Left ventricle myocardium inferior (tissue), 1 donor: ENCODE data around the gene JUND. TPM values are rescaled to one million over a fixed set of nuclear protein-coding genes. Genes with fewer than 3 reads are reported as not detected.
A peak's percentile ranks its signal among the peaks of the same experiment; 100 is the strongest.

ENCODE experiments used
- DNase-seq: peaks from one replicate; pipeline ENCODE4 v3.0.0-alpha.2; 2020
- H3K27ac ChIP-seq: fragments of 200-600 bp; replicated peaks from 2 replicates; pipeline ENCODE4 v1.8.0; 2021
- H3K27me3 ChIP-seq: fragments of 200-600 bp; 2 replicates; pipeline ENCODE4 v1.8.0; 2021; ENCODE audit warnings: low read depth
- H3K36me3 ChIP-seq: fragments of 200-600 bp; 2 replicates; pipeline ENCODE4 v1.8.0; 2021
- H3K4me1 ChIP-seq: fragments of 200-600 bp; 2 replicates; pipeline ENCODE4 v1.8.0; 2021
- H3K4me3 ChIP-seq: fragments of 200-600 bp; 2 replicates; pipeline ENCODE4 v1.8.0; 2021; ENCODE audit warnings: mild to moderate bottlenecking, moderate library complexity
- H3K9me3 ChIP-seq: fragments of 200-600 bp; replicated peaks from 2 replicates; pipeline ENCODE4 v1.8.0; 2021
- intact Hi-C: fragments of 100-400 bp; cut with micrococcal nuclease; formaldehyde crosslinking; loops from one replicate; pipeline ENCODE4 v1.11.0; 2022
- total RNA-seq: library from RNA; stranded (reverse); fragmentation: NEBNext Ultra II Directional; extraction: Animal tissue kit (Norgen Biotek cat#: 25700); gene quantifications from one replicate; pipeline ENCODE4 v1.2.1, GENCODE V29; 2021
- TF ChIP-seq, protein P1 (sequence below): fragments of 200-600 bp; IDR thresholded peaks from 2 replicates; pipeline ENCODE4 v1.8.0; 2021; ENCODE audit warnings: antibody characterized with exemption, mild to moderate bottlenecking, borderline replicate concordance
- donor health status: DM: no; HTN: yes; CAD: no; lungs with severe emphysema.

Gene JUND
- total RNA-seq, 1 donor from 2014 or later, result 107 TPM

- TF ChIP-seq, protein P1, sequence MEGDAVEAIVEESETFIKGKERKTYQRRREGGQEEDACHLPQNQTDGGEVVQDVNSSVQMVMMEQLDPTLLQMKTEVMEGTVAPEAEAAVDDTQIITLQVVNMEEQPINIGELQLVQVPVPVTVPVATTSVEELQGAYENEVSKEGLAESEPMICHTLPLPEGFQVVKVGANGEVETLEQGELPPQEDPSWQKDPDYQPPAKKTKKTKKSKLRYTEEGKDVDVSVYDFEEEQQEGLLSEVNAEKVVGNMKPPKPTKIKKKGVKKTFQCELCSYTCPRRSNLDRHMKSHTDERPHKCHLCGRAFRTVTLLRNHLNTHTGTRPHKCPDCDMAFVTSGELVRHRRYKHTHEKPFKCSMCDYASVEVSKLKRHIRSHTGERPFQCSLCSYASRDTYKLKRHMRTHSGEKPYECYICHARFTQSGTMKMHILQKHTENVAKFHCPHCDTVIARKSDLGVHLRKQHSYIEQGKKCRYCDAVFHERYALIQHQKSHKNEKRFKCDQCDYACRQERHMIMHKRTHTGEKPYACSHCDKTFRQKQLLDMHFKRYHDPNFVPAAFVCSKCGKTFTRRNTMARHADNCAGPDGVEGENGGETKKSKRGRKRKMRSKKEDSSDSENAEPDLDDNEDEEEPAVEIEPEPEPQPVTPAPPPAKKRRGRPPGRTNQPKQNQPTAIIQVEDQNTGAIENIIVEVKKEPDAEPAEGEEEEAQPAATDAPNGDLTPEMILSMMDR, result no peak
- intact Hi-C loops, result no loop called here
- no peaks in the 10 kb centered on the region for H3K27me3 ChIP-seq
- no peaks in the 10 kb centered on the region for H3K9me3 ChIP-seq
- no peak for DNase-seq
- H3K36me3 ChIP-seq, result no peaks in the 10 kb centered on the region
- H3K4me3 ChIP-seq, result no peak overlapping the region
- H3K4me1 ChIP-seq, result peaks cover 43% of the 10 kb centered on the region
- peak overlapping the region; percentile 51 for H3K27ac ChIP-seq
Observed at GRCh38 chr19:18286973-18287635, 5.7 kb upstream of the JUND start.

DNA sequence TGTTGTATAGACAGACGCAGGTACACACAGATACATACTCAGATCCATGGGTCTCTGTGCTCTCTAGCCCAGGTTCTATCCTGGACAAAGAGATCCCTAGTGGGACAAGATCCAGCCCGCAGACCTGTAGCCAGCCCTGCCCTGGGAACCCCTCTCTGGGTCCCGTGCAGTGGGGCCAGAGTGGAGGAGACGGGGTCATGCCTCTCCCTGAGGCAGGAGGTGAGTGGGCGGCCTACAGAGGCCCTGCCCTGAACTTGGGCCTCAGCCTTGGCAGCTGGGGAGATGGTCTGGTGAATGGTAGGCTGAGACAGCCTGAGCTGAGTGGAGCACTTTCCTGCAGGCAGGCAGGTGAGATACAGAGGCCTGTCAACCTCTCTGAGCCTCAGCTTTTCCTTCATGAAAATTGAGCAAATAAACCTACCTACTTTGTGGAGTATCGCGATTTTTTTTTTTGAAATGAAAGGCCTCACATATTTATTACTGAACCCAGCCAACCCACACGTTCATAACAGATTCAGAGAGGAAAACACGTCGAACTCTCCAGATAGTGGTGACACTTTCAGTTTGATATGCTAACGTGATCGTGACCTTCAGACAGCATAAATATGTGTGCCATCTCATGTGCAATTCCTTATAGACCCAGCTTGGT, 3.4 kb upstream of the JUND start:
- Histone ChIP-seq H3K36me3 (no peaks in the 10 kb centered on the region), H3K27me3 (no peaks in the 10 kb centered on the region), H3K4me3 (no peak overlapping the region), H3K27ac (peak overlapping the region; percentile 62), H3K9me3 (no peaks in the 10 kb centered on the region), H3K4me1 (peaks cover 33% of the 10 kb centered on the region)
- TF ChIP-seq, protein P1, result no peak
- intact Hi-C loops, result no loop called here
- DNase-seq, result no peak

GRCh38 chr19:18283338-18283737, 1.9 kb upstream of the JUND start:
- intact Hi-C loops, result no loop called here
- H3K4me3 ChIP-seq, result no peak overlapping the region
- peaks cover 8% of the 10 kb centered on the region for H3K36me3 ChIP-seq
- no peaks in the 10 kb centered on the region for H3K27me3 ChIP-seq
- TF ChIP-seq, protein P1, result no peak
- peak overlapping the region; percentile 97 for H3K27ac ChIP-seq
- no peaks in the 10 kb centered on the region for H3K9me3 ChIP-seq
- no peak for DNase-seq
- peaks cover 42% of the 10 kb centered on the region for H3K4me1 ChIP-seq

DNA sequence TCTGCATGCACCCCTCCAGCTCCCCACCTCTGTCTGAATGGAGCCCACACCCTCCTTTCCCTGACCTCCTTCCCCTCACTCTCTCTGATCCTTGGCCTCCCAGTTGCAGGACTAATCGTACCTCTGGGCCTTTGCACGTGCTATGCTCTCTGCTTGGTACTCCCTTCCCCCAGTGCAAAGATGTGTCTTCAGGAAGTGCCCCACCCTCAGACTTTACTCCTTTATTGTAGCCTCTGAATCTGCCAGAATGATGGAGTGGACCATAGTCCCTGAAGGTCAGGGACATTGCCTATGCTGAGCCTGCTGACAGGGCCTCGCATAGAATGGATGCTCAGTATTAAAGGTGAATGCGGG, 1.3 kb upstream of the JUND start:
- peak overlapping the region; percentile 97 for H3K27ac ChIP-seq
- peaks cover 48% of the 10 kb centered on the region for H3K4me1 ChIP-seq
- H3K27me3 ChIP-seq, result no peaks in the 10 kb centered on the region
- intact Hi-C loops, result no loop called here
- peaks cover 13% of the 10 kb centered on the region for H3K36me3 ChIP-seq
- no peak for DNase-seq
- H3K9me3 ChIP-seq, result no peaks in the 10 kb centered on the region
- TF ChIP-seq, protein P1, result no peak
- H3K4me3 ChIP-seq, result peak overlapping the region; percentile 100

DNA sequence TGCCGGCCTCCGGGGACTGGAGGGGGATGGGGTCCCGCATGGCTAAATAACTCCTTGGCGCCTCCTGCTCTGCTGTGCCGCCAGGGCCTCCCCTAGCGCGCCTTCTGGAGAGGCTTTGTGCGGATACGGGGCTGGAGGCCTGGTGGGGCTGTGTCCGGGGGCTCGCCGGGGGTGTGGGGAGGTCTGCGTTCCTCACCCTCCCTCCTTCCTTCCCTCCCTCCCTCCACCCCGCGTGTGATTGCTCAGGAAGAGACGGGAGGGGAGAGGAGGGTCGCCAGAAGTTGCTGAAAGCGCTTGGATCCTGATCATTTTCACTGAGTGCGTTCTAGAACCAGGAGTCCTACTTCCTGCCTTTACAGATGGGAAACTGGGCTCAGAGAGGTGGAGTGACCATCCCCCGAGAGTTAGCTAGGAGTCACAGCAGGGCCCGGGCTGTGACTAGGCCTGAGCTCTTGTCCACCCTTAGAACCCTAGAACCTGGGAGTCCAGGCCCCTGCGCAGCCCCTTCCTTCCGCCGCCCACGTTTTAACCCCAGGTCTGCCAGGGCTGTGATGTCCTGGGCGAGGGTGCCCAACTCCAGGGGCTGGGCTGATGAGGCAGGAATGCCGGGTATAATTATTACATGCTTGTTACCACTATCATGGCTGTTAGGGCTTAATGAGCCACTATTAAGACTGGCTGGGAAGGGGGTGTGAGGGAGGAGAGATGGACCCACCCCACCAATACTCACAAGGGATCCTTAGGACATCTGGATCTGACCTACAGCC, 782 bp upstream of the JUND start:
- Histone ChIP-seq H3K9me3 (no peaks in the 10 kb centered on the region), H3K27me3 (no peaks in the 10 kb centered on the region), H3K36me3 (peaks cover 13% of the 10 kb centered on the region), H3K27ac (peak overlapping the region; percentile 97), H3K4me3 (peak overlapping the region; percentile 100), H3K4me1 (peaks cover 54% of the 10 kb centered on the region)
- TF ChIP-seq, protein P1, result no peak
- no peak for DNase-seq
- intact Hi-C loops, result no loop called here
